ENCODE measurements around the gene MYO15A.
A peak's percentile ranks its signal among the peaks of the same experiment; 100 is the strongest.

Gene MYO15A

GRCh38 chr17:18225121-18225641 is 116.6 kb downstream of the MYO15A start, which contains the start of gene LLGL1:
TSS of gene LLGL1 (plus strand) at chr17:18225635. CDS start at chr17:18225683, 48 bp downstream.
- DNase-seq, result peak; percentile 96

DNA sequence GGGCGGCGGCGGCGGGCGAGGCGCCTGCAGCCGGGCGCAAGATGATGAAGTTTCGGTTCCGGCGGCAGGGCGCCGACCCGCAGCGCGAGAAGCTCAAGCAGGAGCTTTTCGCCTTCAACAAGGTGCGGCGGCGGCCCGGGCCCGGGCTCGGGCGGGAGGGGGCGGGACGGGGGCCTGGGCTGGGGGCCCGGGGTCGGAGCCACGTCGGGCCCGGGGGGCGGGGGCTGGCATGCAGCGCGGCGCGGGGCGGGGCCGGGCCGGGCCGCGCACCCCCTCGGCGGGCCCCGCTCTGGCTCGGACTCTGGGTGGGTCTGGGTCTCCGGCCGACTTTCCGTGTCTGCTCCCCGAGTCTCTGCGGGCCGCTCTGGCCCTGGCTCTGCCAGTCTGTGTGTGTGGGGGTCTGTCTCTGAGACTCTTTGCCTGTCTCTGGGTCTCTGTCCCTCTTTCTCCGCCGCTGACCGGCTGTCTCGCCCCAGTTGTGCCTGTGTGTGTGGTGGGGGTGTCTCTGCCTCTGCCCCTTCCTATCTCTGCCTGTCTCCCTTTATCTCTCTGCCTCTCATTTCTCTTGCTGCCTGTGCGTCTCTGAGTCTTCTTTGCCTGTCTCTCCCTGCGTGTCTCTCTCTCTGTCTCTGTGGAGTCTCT is 117.2 kb downstream of the MYO15A start:
- DNase-seq, result no peak

DNA sequence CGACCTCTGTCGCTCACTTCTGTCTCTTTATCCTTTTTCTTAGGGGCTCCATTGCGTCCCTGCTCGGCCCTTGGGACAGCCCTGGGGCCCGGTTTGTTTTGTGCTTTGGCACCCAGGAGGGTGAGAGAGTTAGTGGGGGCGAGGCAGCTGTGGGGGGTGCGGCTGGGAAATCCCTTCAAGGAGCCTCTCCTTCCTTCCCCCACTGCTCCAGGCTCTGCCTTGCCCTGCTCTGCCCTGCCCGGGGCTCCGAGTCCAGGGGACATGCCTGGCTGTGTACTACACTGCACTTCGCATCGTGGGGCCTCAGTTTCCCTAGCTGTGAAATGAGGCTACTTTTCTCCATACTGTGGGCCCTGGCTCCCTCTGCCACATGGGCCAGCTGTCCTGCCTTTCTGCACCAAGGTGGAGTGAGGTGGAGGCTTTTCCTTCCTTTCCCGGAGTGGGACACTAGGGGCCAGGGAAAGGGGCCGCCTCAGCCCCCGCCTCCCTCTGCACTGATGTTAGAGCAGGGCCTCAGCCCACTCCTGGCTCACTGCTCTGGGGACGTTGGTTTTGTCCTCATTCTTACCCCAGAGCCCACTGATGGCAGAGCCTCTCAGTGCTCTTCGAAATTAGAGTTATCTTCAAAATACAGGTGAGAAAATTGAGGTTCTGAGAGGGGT is 117.9 kb downstream of the MYO15A start:
- no peak for DNase-seq

GRCh38 chr17:18227635-18228034 is 119.1 kb downstream of the MYO15A start:
- DNase-seq, result no peak

DNA sequence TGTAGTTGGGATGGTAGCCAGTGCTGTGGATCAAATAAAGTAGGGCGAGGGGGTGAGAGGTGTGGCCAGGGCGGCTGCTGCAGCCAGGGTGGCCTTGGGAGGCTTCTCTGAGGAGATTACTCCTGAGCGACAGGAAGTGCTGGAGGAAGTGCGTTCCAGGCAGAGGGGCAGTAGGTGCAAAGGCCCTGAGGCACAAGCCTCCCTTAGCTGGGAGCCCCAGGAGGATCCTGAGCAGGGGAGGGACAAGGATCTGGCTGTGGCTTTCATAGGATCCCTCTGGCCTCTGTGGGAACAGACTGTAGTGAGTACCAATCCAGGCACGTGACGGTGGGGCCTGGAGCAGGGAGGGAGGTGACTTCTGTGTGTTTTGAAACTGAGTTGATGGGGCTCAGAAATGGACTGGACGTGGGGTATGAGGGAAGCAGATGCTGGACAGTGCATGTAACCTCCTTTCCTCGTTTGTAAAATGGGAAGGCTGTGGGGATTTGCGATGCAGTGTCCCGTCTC is 119.7 kb downstream of the MYO15A start:
- DNase-seq, result no peak

DNA sequence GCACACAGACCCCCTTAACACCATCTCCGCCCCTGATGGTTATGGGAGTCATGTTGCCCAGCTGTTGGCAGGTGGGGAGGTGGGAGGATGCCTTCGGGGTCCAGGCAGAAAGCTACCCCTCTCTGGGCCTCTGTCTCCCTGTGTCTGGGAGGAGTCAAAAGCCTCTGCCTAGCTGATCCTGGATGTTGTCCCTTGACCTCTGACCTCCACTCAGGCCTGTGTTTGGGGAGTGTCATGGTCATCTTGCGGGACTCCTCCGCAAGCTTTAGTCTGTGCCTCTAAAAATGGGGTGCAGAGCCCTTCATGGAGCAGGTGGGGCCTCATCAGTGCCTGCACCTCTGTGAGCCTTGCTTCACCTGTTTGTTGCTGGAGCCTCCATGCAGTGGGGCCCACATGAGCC is 120.7 kb downstream of the MYO15A start:
- DNase-seq, result no peak

All from CD4-positive, alpha-beta T cell treated with Interleukin-10 for 1 hour (primary cell).